ENCODE measurements around the gene MTHFD1.
A peak's percentile ranks its signal among the peaks of the same experiment; 100 is the strongest.

Gene MTHFD1

GRCh38 chr14:64495252-64495651 is 107.1 kb downstream of the MTHFD1 start:
- DNase-seq (ENCODE audit: low read depth): no peak

- no peak for DNase-seq (ENCODE audit: low read depth)
Measured at GRCh38 chr14:64496764-64497163, 108.6 kb downstream of the MTHFD1 start.

- no peak for DNase-seq (ENCODE audit: low read depth)
Measured at GRCh38 chr14:64500088-64500487, 111.9 kb downstream of the MTHFD1 start.

GRCh38 chr14:64501411-64502171 is 113.4 kb downstream of the MTHFD1 start:
- DNase-seq (ENCODE audit: low read depth): no peak

- peak; percentile 4 for DNase-seq (ENCODE audit: low read depth)
Measured at GRCh38 chr14:64502456-64502855, 114.3 kb downstream of the MTHFD1 start.

GRCh38 chr14:64502887-64503433 is 114.8 kb downstream of the MTHFD1 start:
- DNase-seq (ENCODE audit: low read depth): no peak

- peak; percentile 96 for DNase-seq (ENCODE audit: low read depth)
Measured at GRCh38 chr14:64503434-64504309, 115.5 kb downstream of the MTHFD1 start, which contains the start of gene ZBTB25. Gene ZBTB25 (minus strand): TSS chr14:64503838. CDS start chr14:64490533, 13,305 bp downstream.

GRCh38 chr14:64504310-64504896 is 116.2 kb downstream of the MTHFD1 start, which contains the start of gene ZBTB1:
Gene ZBTB1 (plus strand): TSS chr14:64504770. CDS start chr14:64521505, 16,735 bp downstream.
- peak; percentile 85 for DNase-seq (ENCODE audit: low read depth)

- DNase-seq (ENCODE audit: low read depth): peak; percentile 81
Measured at GRCh38 chr14:64504897-64505794, 117.0 kb downstream of the MTHFD1 start.

GRCh38 chr14:64506721-64507120 is 118.6 kb downstream of the MTHFD1 start:
- no peak for DNase-seq (ENCODE audit: low read depth)

- DNase-seq (ENCODE audit: low read depth): peak; percentile 25
Measured at GRCh38 chr14:64507376-64508156, 119.4 kb downstream of the MTHFD1 start.

- DNase-seq (ENCODE audit: low read depth): no peak
Measured at GRCh38 chr14:64508215-64508776, 120.1 kb downstream of the MTHFD1 start.

GRCh38 chr14:64509036-64509435 is 120.9 kb downstream of the MTHFD1 start:
- no peak for DNase-seq (ENCODE audit: low read depth)
